Kidney epithelial cell (primary cell): ENCODE measurements around the gene GFPT2. TPM values are rescaled to one million over a fixed set of nuclear protein-coding genes. Genes with fewer than 3 reads are reported as not detected.

Experiments used
- DNase-seq: peaks from one replicate; pipeline ENCODE4 v3.0.0-alpha.2; 2010; ENCODE audit warnings: low read depth
- H3K27me3 ChIP-seq: 2 replicates; pipeline ENCODE4 v1.6.0; 2011; ENCODE audit warnings: low read length; ENCODE audit not compliant: control insufficient read depth, insufficient read depth
- H3K36me3 ChIP-seq: 2 replicates; pipeline ENCODE4 v1.5.1; 2011; ENCODE audit warnings: low read length; ENCODE audit not compliant: control insufficient read depth, insufficient read depth
- H3K4me3 ChIP-seq: 2 replicates; pipeline ENCODE4 v1.5.1; 2011; ENCODE audit warnings: low read depth, mild to moderate bottlenecking, control low read depth, low read length
- total RNA-seq: library from RNA; depleted of rRNA; stranded (reverse); fragments of >200 nt; gene quantifications from 2 replicates; pipeline ENCODE4 v1.2.3, GENCODE V29; 2015
- TF ChIP-seq, protein P1 (sequence below): IDR thresholded peaks from 2 replicates; pipeline ENCODE4 v1.5.1; 2011; ENCODE audit warnings: mild to moderate bottlenecking, moderate library complexity, low read length, control low read depth, inconsistent platforms; ENCODE audit not compliant: insufficient read depth, poor library complexity, severe bottlenecking

GFPT2 gene
- total RNA-seq, 1 donor from 2014 or later: 7.7 TPM

DNA sequence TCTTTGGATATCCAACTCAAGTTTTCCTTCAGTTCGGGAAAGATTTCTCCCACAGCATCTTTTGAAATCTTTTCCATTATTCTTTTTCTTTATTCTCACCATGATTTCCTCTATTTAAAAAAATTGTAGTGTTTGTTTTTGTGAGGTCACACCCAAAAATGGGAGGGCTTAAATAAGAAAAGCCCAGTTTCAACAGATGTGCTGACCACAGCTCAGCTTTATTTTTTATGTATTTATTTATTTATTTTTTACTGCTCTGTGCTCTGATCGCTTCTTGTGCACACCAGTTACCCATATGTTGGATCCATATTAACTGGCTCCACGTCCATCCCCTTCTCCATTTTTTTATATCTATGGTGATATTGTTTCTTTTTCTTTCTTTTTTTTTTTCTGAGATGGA lies 20.3 kb downstream of the GFPT2 start:
- TF ChIP-seq, protein P1, sequence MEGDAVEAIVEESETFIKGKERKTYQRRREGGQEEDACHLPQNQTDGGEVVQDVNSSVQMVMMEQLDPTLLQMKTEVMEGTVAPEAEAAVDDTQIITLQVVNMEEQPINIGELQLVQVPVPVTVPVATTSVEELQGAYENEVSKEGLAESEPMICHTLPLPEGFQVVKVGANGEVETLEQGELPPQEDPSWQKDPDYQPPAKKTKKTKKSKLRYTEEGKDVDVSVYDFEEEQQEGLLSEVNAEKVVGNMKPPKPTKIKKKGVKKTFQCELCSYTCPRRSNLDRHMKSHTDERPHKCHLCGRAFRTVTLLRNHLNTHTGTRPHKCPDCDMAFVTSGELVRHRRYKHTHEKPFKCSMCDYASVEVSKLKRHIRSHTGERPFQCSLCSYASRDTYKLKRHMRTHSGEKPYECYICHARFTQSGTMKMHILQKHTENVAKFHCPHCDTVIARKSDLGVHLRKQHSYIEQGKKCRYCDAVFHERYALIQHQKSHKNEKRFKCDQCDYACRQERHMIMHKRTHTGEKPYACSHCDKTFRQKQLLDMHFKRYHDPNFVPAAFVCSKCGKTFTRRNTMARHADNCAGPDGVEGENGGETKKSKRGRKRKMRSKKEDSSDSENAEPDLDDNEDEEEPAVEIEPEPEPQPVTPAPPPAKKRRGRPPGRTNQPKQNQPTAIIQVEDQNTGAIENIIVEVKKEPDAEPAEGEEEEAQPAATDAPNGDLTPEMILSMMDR: no peak
- Histone ChIP-seq H3K27me3 (no peaks in the 10 kb centered on the region), H3K36me3 (no peaks in the 10 kb centered on the region), H3K4me3 (no peak overlapping the region)
- no peak for DNase-seq

DNA sequence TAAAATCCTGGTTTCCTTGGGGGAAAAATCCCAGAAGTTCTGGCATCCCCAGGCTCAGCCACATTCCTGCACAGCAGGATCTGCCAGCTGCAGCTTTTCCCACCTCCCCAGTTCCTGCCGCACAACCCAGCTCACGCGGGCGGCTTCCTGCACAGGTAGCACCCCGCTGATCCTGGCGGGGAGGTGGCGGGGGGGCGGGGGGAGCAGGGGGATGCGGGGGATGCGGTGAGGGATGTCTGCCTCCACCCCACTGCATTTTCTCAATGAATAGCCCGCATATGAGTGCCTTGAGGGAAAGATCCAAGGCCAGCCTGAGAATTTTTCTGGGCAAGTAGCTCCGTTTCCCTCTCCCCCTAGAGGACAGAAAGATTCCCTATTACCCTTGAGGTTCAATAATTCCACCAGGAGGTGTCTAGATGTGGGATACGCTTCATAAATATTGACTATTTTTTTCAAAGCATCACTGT lies 21.1 kb downstream of the GFPT2 start:
- Histone ChIP-seq H3K27me3 (no peaks in the 10 kb centered on the region), H3K4me3 (no peak overlapping the region), H3K36me3 (no peaks in the 10 kb centered on the region)
- no peak for DNase-seq
- TF ChIP-seq, protein P1: peak; percentile 9

DNA sequence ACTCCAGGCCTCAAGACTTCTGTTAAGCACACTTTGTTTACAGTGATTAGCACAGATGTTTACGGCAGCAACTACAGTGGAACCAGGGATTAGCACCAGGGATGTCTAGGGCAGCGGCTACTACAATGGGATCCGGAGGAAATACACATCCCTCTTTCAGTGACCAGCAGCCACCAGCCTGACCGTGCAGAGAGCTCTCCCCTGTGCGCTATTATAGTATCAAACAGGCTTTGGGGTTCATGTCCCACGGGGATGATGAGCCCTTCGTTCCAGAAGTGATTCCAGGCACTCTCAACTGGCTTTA lies 21.5 kb downstream of the GFPT2 start:
- DNase-seq: no peak

DNA sequence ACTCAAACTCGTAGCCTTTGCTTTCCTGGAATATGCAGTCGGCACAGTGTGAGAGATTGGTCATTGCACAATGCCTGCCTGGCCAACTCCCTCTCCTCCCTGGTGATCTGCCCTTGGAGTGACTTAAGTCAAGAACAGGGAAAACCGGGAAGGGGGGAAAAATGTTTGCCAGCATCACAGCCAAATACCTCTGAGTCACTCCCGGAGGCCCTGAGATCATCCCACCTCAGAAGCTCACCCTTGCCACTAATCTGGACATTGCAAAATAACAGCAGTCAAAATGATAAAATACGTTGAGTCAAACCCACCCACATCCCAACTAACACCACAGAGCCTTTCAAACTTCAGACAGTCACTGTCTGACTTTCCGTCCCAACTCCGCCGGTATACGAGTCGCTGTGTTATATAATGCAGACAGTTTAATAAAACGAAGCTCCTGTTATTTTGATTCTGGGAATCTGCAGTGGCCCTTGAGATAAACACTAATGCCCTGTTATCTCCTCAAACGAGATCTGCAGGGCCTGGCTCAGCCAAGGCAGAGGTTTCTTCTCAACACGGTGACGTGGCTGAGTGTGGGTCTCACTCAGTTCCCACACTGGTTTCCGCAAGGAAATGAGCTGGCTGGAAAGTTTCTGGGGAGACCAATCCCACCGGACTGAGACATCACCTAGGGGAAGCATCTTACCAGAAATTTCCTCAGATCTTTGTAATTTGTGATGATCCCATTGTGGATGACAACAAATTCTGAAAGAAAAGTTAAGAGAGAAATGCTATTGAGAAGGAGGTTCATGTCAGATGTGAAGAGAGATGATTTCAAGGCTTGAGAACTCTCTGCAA lies 22.1 kb downstream of the GFPT2 start:
- Histone ChIP-seq H3K27me3 (no peaks in the 10 kb centered on the region), H3K36me3 (no peaks in the 10 kb centered on the region), H3K4me3 (no peak overlapping the region)
- DNase-seq: peak; percentile 81
- TF ChIP-seq, protein P1: no peak

More for the DNA sequence above, 21.5 kb downstream of the GFPT2 start:
- Histone ChIP-seq H3K27me3 (no peaks in the 10 kb centered on the region), H3K4me3 (no peak overlapping the region), H3K36me3 (no peaks in the 10 kb centered on the region)
- TF ChIP-seq, protein P1: no peak

DNA sequence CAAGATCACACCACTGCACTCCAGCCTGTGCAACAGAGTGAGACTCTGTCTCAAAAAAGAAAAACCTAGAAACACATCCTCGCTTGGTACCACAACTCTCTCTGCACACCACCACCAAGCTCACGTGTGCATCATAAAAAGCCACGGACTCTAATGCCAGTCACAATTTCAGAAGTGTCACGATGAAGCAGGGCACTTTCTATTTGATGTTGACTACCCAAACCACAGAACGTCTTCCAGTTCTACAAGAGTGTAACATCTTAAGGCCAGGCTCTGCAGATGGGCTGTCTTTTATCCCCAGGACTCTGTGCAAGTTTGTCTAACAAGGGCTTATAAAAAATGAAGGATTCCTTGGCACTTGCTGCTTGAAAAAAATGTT lies 22.9 kb downstream of the GFPT2 start:
- H3K4me3 ChIP-seq: no peak overlapping the region
- H3K36me3 ChIP-seq: no peaks in the 10 kb centered on the region
- TF ChIP-seq, protein P1: no peak
- no peaks in the 10 kb centered on the region for H3K27me3 ChIP-seq
- DNase-seq: no peak

DNA sequence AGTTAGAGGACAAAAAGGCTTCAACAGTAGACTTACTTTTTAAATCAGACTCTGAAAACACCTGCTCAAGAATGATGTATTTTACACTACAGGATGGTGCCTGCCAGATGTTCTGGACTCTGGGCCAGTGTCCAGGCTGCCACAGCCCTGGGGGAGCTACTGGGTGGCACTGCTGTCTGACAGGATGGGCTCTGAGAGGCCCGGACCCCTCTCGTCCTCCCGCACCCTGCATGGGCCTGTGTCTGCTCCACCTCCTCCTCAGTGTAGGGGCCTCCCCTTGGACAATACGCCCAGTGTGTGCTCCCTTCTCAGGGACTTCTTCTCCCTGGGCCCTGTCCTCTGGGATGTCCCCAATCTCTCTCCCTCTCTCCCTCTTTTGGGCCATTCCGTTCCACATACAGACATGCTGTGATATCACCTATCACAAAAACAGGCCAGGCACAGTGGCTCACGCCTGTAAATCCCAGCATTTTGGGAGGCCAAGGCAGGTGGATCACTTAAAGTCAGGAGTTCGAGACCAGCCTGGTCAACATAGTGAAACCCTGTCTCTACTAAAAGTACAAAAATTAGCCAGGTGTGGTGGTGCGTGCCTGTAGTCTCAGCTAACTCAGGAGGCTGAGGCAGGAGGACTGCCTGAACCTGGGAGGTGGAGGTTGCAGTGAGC lies 23.4 kb downstream of the GFPT2 start:
- no peaks in the 10 kb centered on the region for H3K36me3 ChIP-seq
- DNase-seq: no peak
- H3K27me3 ChIP-seq: no peaks in the 10 kb centered on the region
- TF ChIP-seq, protein P1: no peak
- no peak overlapping the region for H3K4me3 ChIP-seq
